Ovary (tissue), 9 donors: ENCODE measurements around the gene APBA2. TPM values are rescaled to one million over a fixed set of nuclear protein-coding genes. Genes with fewer than 3 reads are reported as not detected.

ENCODE experiments used
- DNase-seq, 5 donors: peaks; one replicate each; pipeline ENCODE4 v3.0.0-alpha.2; 2019 to 2020
- H3K27ac ChIP-seq, 2 donors: fragments of 200-600 bp; one replicate each; pipeline versions ENCODE4 v1.5.1 to v1.8.0; 2019 to 2022
- H3K27me3 ChIP-seq: fragments of 200-600 bp; one replicate; pipeline ENCODE4 v1.8.0; 2022
- H3K36me3 ChIP-seq: fragments of 200-600 bp; sonication (generic); one replicate; pipeline ENCODE4 v1.5.1; 2019
- H3K4me1 ChIP-seq: one replicate; pipeline ENCODE4 v1.8.1; 2013; ENCODE audit warnings: mild to moderate bottlenecking, moderate library complexity; ENCODE audit not compliant: insufficient read depth
- H3K4me3 ChIP-seq: fragments of 200-600 bp; sonication (generic); one replicate; pipeline ENCODE4 v1.5.1; 2017
- H3K9me3 ChIP-seq, 2 donors: fragments of 200-600 bp in 1 of 2; sonication (generic) in 1 of 2; one replicate each; pipeline versions ENCODE4 v1.5.1 to v1.8.1; 2013 to 2019; ENCODE audit warnings: mild to moderate bottlenecking in 1 of 2, moderate library complexity in 1 of 2
- EP300 ChIP-seq: sonication (generic); formaldehyde crosslinking; IDR thresholded peaks from one replicate; pipeline ENCODE4 v1.6.1; 2017; ENCODE audit warnings: antibody characterized with exemption
- POLR2A ChIP-seq: fragments of 450-650 bp; IDR thresholded peaks from one replicate; pipeline ENCODE4 v1.6.1; 2017; ENCODE audit warnings: antibody characterized with exemption, mild to moderate bottlenecking, moderate library complexity
- WGBS, 3 donors: extraction: QIAGEN DNeasy Blood & Tissue Kit in 1 of 3; methylation state at CpG; one replicate each; pipeline versions ENCODE4 v1.1.5 to v1.1.7; 2013 to 2017; 5-methylcytosine and 5-hydroxymethylcytosine counted together
- intact Hi-C, 4 donors: fragments of 100-400 bp; cut with DNase I; formaldehyde crosslinking; loops; one replicate each; pipeline versions ENCODE4 v1.11.0 to v1.15.1; 2022 to 2023
- polyA plus RNA-seq, 2 donors: library from polyadenylated mRNA; stranded (reverse); fragments of 200-250 nt in 1 of 2; fragments of 350-450 nt in 1 of 2; fragmentation: Illumina TruSeq in 1 of 2; extraction: RNeasy Lipid Tissue Mini Kit (QIAGEN cat#74804) in 1 of 2; gene quantifications; one replicate each; pipeline ENCODE4 v1.2.3, GENCODE V29; 2013 to 2014
- total RNA-seq, 7 donors: library from RNA; depleted of rRNA in 2 of 7; stranded (reverse); fragments of >200 nt in 2 of 7; fragmentation: NEBNext Ultra II Directional in 3 of 7; extraction: Animal tissue kit (Norgen Biotek cat#: 25700) in 3 of 7; gene quantifications; one replicate each; pipeline versions ENCODE4 v1.1.0 to v1.2.4, GENCODE V29; 2016 to 2023
- TF ChIP-seq, protein P1 (sequence below), 3 donors: fragments of 450-650 bp in 2 of 3; fragments of 200-600 bp in 1 of 3; IDR thresholded peaks; one replicate each; pipeline versions ENCODE4 v1.5.1 to v1.8.0; 2016 to 2022; ENCODE audit warnings: antibody characterized with exemption in 3 of 3, mild to moderate bottlenecking in 1 of 3
- donor health status: DM: no; HTN: no; CAD: no; lungs with moderate emphysema.
- donor health status: DM: no; HTN: no; CAD: no.
- donor health status: Bipolar disorder and iron deficiency.
- donor health status: DM: yes; HTN: yes; CAD: no.
- donor health status: DM: no; HTN: no; CAD: no.
- donor health status: DM: yes; HTN: yes; CAD: no.

The APBA2 gene
- total and polyA plus RNA-seq, 9 donors: 0.53 to 3.1 (median 1.4) TPM

DNA sequence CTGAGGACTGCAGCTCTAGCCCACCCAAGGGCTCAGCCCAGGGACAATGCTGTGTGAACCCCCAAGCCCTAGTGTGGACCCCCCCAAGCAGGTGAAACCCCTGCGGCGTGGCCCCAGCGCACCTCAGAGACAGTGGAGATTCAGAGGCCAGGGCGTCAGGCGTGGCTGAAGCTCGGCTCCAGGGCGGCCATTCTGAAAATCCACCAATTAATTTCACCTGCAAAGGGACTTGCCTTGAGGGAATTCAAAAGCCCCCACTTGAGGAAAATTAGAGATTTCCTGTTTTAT is 235.5 kb downstream of the APBA2 start:
- Histone ChIP-seq H3K9me3 (no peaks in the 10 kb centered on the region), H3K4me1 (no peaks in the 10 kb centered on the region), H3K4me3 (no peak overlapping the region), H3K27ac (no peak overlapping the region), H3K27me3 (no peaks in the 10 kb centered on the region), H3K36me3 (no peaks in the 10 kb centered on the region)
- intact Hi-C loops: no loop called here
- TF ChIP-seq, protein P1, sequence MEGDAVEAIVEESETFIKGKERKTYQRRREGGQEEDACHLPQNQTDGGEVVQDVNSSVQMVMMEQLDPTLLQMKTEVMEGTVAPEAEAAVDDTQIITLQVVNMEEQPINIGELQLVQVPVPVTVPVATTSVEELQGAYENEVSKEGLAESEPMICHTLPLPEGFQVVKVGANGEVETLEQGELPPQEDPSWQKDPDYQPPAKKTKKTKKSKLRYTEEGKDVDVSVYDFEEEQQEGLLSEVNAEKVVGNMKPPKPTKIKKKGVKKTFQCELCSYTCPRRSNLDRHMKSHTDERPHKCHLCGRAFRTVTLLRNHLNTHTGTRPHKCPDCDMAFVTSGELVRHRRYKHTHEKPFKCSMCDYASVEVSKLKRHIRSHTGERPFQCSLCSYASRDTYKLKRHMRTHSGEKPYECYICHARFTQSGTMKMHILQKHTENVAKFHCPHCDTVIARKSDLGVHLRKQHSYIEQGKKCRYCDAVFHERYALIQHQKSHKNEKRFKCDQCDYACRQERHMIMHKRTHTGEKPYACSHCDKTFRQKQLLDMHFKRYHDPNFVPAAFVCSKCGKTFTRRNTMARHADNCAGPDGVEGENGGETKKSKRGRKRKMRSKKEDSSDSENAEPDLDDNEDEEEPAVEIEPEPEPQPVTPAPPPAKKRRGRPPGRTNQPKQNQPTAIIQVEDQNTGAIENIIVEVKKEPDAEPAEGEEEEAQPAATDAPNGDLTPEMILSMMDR (IDR thresholded peaks at IDR 0.05): no peak
- no peak for TF ChIP-seq POLR2A
- TF ChIP-seq EP300: no peak
- WGBS, 3 donors: 79 to 94% (median 82%) methylated on average over 7 of the region's 7 CpGs
- no peak for DNase-seq

DNA sequence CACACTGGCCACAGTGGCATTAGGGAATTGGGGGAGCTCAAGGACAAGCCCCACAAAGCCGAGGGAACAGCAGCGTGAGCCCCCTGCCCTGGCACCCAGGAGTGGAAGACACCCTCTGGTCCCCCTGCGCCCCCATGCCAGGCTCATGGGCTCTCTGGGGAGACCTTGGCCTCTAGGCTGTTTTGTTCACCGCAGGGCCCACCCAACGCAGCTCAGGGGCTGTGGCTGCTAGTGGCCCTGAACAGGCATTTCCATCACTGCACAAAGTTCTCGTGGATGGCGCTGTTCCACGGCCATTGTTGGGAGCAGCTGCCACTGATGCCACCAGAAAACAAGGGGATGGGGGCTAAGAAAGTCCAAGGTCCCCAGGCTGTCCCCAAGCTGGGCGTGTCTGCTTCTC is 236.1 kb downstream of the APBA2 start:
- intact Hi-C loops: no loop called here
- H3K4me1 ChIP-seq: no peaks in the 10 kb centered on the region
- H3K4me3 ChIP-seq: no peak overlapping the region
- no peaks in the 10 kb centered on the region for H3K36me3 ChIP-seq
- TF ChIP-seq, protein P1 (IDR thresholded peaks at IDR 0.05): no peak
- TF ChIP-seq POLR2A (no peak), EP300 (no peak)
- no peak overlapping the region for H3K27ac ChIP-seq
- H3K27me3 ChIP-seq: no peaks in the 10 kb centered on the region
- no peak for DNase-seq
- H3K9me3 ChIP-seq: no peaks in the 10 kb centered on the region
- 70 to 83% (median 70%) methylated on average over 9 of the region's 9 CpGs for whole genome bisulfite sequencing, 3 donors

DNA sequence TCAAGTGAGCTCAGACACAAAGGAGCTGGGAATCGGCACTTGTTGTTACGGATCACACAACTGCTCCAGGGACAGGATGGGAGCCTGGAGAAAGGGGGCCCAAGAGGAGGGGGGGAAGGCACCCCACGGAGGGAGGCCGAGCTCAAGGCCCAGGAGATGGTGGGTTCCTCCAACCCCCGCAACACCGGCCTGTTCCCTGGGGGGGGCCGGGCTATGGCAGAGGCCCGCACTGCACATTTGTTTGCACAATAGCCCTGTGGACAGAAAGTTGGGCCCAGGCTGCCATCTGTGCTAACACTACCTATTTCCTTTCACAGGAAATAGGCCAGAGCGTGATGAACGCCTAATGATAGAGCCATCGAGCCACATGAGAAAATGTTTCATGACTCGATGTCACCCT is 236.7 kb downstream of the APBA2 start:
- no peaks in the 10 kb centered on the region for H3K4me1 ChIP-seq
- TF ChIP-seq EP300 (no peak), POLR2A (no peak)
- TF ChIP-seq, protein P1 (IDR thresholded peaks at IDR 0.05): no peak
- H3K36me3 ChIP-seq: no peaks in the 10 kb centered on the region
- no peak for DNase-seq
- WGBS, 3 donors: 86 to 93% (median 89%) methylated on average over 12 of the region's 12 CpGs
- H3K27me3 ChIP-seq: no peaks in the 10 kb centered on the region
- no peaks in the 10 kb centered on the region for H3K9me3 ChIP-seq
- H3K27ac ChIP-seq: no peak overlapping the region
- H3K4me3 ChIP-seq: no peak overlapping the region
- intact Hi-C loops: no loop called here

DNA sequence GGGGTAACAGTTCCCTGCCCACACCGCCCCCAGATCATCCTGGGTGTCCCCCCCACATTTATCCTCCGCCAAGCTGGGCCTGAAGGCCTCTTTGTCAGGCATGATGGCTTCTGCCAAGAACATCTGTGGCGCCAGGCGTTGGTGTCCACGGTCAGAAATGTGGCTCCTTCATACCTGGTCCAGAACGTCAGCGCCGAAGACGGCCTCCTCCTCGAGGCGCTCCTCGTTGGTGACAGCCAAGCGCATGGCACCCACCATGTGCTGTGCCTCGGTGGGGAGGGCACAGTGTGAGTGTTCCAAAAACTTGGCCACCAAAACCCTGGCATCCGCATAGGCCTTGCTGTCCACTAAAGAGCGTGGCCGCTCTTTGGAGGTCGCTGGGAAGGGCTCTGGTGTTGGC is 237.4 kb downstream of the APBA2 start:
- Histone ChIP-seq H3K4me1 (no peaks in the 10 kb centered on the region), H3K27ac (no peak overlapping the region), H3K36me3 (no peaks in the 10 kb centered on the region), H3K27me3 (no peaks in the 10 kb centered on the region), H3K4me3 (no peak overlapping the region), H3K9me3 (no peaks in the 10 kb centered on the region)
- DNase-seq: no peak
- TF ChIP-seq, protein P1 (IDR thresholded peaks at IDR 0.05): no peak
- no peak for TF ChIP-seq POLR2A
- TF ChIP-seq EP300: no peak
- intact Hi-C loops: no loop called here
- 86 to 94% (median 90%) methylated on average over 18 of the region's 18 CpGs for whole genome bisulfite sequencing, 3 donors

DNA sequence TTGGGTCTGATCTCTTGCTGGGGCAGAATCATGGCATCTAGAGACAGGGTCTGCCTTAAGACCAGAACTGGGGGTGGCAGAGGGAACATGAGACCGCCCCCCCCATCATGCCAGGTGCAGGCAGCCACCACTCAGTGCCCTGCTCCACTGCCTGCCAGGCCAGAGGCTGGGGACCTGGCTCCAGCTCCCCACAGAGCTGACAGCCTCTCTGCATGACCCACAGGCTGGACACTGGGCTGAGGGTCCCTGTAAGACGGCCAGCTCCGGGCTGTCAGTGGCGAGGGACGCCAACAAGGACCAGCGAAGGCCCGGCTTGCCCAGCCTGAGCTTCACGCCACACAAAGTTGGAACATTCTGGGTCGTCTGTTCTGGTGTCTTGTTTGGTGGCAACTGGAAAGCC is 238.2 kb downstream of the APBA2 start:
- H3K36me3 ChIP-seq: no peaks in the 10 kb centered on the region
- no peak for TF ChIP-seq EP300
- H3K9me3 ChIP-seq: no peaks in the 10 kb centered on the region
- DNase-seq: no peak
- H3K4me3 ChIP-seq: no peak overlapping the region
- no peaks in the 10 kb centered on the region for H3K4me1 ChIP-seq
- intact Hi-C loops: no loop called here
- no peaks in the 10 kb centered on the region for H3K27me3 ChIP-seq
- H3K27ac ChIP-seq: no peak overlapping the region
- WGBS, 3 donors: 91 to 94% (median 93%) methylated on average over 9 of the region's 9 CpGs
